ENCODE data around the gene SLC2A11.

SLC2A11 gene

DNA sequence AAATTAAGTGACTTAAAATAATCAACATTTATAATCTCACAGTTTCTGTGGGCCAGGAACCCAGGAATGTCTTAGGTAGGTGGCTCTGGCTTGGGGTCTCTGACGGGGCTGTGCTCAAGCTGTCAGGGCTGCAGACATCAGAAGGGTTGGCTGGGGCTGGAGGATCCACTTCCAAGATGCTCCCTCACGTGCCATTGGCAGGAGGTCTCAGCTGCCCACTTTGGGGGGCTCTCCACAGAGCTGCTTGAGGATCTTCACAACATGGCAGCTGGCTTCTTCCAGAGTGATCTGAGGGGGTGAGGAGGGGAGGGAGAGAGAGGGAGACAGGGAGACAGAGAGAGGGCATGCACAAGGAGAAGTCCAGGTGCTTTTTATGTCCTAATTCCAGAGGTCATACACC lies 18.1 kb downstream of the SLC2A11 start:
- in situ Hi-C loops (cut with MboI; ENCODE audit: low pct_unique_long_range_greater_than_20kb, low sequenced_read_pairs) = no loop called here

DNA sequence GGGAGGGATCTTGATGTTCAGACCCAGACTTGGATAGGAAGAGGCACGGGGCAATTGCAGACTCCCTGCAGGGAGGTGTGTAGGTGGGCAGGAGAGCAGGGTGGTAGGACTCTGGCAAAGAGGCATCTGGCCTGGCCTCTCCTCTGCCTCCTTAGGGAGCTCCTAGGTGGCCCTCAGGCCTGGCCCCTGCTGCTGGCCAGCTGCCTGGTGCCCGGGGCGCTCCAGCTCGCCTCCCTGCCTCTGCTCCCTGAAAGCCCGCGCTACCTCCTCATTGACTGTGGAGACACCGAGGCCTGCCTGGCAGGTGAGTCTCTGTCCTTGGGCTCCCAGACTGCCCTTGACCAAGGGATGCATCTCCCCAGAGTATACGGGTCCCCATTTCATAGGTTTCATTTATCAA lies 19.9 kb downstream of the SLC2A11 start:
- no peak for DNase-seq
- in situ Hi-C loops (cut with MboI; ENCODE audit: low pct_unique_long_range_greater_than_20kb, low sequenced_read_pairs) = no loop called here

More for the DNA sequence above, 18.1 kb downstream of the SLC2A11 start:
- DNase-seq = no peak

DNA sequence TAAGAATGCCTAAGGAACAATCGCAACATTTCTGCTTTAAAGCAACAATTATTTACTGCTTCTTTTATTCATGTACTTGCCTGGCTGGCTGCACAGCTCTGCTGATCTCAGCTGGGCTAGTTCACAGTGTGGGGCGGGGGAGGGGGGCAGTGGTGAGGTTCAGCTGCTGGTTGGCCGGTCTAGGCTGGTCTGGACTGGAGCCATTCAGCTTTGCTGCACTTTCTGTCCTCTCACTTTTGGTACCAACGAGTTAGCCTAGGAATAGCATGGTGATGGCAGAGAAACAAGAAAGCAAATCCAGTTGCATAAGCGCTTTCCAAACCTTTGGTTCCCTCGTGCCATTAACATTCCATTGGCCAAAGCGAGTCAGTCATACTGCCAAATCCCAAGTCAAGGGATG lies 20.5 kb downstream of the SLC2A11 start:
- in situ Hi-C loops (cut with MboI; ENCODE audit: low pct_unique_long_range_greater_than_20kb, low sequenced_read_pairs) = no loop called here
- no peak for DNase-seq

DNA sequence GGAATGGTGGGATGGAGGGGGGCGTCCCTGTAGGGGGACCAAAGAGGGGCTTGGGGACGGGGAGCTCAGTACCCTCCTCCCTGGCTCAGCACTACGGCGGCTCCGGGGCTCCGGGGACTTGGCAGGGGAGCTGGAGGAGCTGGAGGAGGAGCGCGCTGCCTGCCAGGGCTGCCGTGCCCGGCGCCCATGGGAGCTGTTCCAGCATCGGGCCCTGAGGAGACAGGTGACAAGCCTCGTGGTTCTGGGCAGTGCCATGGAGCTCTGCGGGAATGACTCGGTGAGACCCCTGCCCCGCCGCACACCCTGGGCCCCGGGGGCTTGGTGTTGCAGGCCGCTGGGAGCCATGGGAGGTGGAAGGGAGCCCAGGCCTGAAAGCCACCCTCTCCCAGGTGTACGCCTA lies 24.7 kb downstream of the SLC2A11 start:
- in situ Hi-C loops (cut with MboI; ENCODE audit: low pct_unique_long_range_greater_than_20kb, low sequenced_read_pairs) = no loop called here
- DNase-seq = no peak

DNA sequence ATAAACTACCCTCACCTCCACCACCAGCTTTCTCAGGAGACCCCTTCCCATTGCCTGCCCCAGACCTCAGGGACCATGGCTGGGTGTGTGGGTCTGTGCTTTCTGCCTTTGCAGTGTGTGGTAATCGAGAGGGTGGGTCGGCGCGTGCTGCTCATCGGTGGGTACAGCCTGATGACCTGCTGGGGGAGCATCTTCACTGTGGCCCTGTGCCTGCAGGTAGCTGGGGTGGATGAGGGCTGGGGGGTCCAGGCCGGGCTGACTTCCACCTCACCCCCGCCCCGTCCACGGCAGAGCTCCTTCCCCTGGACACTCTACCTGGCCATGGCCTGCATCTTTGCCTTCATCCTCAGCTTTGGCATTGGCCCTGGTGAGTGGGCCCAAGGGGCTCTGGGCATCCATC lies 26.0 kb downstream of the SLC2A11 start:
- in situ Hi-C loops (cut with MboI; ENCODE audit: low pct_unique_long_range_greater_than_20kb, low sequenced_read_pairs) = no loop called here
- DNase-seq = no peak

DNA sequence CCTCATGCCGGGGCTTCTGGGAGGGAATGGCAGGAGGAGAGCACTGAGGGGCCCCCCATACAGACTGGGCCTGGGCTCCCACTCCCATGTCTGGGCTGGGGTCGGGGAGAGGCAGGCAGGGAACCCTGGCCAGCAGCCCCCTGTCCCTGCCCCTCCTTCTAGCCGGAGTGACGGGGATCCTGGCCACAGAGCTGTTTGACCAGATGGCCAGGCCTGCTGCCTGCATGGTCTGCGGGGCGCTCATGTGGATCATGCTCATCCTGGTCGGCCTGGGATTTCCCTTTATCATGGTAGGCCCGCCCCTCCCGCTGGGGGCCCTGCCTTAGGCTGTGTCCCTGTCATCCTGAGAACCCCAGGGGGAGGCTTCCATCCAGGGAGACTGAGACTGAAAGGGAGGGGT lies 26.5 kb downstream of the SLC2A11 start:
- DNase-seq = no peak
- in situ Hi-C loops (cut with MboI; ENCODE audit: low pct_unique_long_range_greater_than_20kb, low sequenced_read_pairs) = no loop called here

DNA sequence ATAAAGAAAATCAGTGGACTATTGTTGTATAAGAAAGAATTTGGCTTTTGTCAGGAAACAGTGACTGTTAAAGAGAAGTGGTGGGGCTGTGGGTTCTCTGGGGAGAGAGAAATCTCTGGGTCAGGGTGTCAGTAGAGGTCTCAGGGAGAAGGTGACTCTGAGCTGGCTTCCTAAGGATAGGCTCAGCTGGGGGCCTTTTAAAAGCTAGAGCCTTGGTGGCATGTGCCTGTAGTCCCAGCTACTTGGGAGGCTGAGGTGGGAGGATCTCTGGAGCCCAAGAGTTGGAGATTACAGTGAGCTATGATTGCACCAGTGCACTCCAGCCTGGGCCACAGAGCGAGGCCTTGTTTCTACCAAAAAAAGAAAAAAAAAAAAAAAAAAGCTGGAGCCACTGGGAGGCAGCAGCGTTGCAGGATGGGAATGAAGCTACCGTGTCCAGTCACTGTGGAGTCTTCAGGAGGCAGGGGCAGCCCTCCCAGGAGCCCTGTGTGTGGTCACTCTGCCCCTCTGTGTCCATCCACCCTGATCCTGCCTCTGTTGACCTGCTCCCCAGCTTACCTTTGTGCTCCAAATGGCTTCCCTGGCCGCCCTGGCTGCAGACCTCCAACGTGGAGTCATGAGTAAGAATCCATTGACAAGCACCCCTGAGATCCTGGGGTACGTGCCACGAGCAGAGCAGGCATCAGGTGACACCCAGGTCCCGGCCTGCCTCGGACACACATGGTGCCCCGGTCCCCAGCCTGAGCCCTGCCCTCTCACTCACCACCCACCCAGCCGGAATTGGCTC lies 31.1 kb downstream of the SLC2A11 start:
- peak; percentile 23 for DNase-seq
- in situ Hi-C loops (cut with MboI; ENCODE audit: low pct_unique_long_range_greater_than_20kb, low sequenced_read_pairs) = no loop called here

DNA sequence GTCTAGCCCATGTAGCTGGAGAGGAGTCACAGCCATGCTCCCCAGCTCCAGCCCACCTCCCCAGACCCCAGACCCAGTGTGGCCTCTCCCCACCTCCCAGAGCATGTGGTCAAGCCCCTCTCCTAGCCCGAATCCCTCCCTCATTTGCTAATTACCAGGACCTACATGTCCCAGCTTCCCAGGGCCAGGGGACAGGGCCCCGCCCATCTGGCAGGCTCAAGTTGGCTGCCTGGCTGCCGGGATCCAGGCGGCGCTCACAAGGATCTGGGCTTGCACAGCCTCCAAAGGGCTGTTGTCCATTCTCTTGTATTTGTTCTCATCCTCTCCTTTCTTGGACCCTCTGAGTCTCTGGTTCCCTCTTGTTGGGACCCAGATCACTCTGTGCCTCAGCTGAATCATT lies 31.9 kb downstream of the SLC2A11 start:
- in situ Hi-C loops (cut with MboI; ENCODE audit: low pct_unique_long_range_greater_than_20kb, low sequenced_read_pairs) = no loop called here
- no peak for DNase-seq

DNA sequence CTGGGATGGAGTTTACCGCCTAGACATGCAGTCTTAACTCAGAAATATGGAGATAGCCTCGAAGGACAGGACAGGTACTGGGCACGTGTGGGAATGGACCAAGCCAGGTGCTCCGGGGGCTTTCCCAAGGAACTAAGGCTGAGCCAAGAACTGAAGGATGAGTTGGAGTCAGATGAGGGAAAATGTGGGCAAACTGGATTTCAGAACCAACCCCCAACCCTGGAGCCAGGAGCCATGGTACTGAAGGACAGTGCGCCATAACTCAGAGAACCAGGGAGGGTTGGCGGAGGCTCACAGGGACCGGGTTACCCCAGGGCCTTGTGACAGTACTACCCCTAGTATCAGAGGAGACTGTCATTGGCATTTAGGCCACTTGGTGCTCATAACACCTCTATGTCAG lies 34.1 kb downstream of the SLC2A11 start:
- no peak for DNase-seq
- in situ Hi-C loops (cut with MboI; ENCODE audit: low pct_unique_long_range_greater_than_20kb, low sequenced_read_pairs) = no loop called here

DNA sequence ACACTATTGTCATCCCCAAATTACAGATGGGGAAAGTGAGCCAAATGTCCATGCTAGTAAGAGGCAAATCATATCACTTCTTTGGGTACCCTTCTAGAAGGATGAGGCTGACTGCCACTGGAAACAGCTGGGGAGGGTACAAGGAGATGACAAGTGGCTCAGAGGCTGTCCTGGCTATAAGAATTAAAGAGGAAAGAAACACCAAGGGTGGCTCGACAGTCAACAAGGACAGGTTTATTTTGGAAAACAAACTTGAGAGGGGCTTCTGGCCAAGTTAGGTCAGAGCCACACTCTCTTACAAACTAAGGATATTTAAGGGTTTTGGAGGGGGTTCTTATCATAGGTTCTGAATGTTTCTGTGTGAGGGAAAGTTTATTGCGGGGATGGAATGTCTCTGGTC lies 34.5 kb downstream of the SLC2A11 start:
- no peak for DNase-seq
- in situ Hi-C loops (cut with MboI; ENCODE audit: low pct_unique_long_range_greater_than_20kb, low sequenced_read_pairs) = no loop called here

DNA sequence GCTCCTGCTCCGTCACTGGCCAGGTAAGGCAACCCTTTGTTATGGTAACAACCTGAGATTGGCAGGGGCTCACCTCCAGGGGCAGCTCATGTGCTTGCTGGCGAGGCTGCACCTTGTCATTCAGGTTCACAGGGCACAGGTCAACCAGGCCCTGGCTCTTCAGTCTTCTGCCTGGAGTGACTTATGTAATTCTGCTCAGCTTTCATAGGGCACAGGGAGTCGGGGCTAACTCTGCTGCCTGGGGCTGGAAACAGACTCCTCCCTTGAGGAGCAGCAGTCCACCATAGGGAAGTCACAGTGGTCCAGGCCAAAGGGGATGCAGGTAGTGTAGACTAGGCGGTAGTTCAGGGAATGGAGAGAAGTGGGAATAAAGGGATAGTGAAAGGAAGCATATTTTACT lies 35.0 kb downstream of the SLC2A11 start:
- no peak for DNase-seq
- in situ Hi-C loops (cut with MboI; ENCODE audit: low pct_unique_long_range_greater_than_20kb, low sequenced_read_pairs) = no loop called here

DNA sequence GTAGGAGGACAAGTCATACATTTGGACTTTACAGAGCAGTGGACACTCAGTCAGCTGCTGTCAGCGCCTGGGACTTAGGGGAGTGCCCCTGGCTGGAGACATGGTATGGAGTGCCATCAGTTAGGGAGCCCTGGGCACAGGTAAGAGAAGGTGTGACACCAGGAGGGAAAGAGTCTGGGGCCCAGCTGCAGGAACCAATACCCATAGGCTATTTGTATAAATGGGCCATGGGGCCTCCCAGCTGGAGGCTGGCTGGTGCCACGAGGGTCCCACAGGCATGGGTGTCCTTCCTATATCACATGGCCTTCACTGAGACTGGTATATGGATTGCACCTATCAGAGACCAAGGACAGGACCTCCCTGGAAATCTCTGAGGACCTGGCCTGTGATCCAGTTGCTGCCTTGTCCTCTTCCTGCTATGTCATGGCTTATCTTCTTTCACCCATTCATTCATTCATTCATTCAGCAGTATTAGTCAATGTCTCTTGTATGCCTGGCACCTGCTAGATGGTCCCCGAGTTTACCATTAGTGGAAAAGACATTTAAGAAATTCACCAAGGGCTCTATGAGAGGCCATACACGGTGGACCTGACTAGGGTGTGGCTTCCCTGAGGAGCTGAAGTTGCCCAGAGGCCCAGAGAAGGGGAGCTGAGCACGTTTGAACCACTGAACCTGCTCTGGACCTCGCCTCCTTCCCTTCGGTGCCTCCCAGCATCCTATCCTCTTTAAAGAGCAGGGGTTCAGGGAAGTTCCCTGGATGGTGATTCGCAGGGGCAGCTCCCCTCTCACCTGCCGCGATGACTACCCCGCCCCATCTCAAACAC lies 35.7 kb downstream of the SLC2A11 start:
- in situ Hi-C loops (cut with MboI; ENCODE audit: low pct_unique_long_range_greater_than_20kb, low sequenced_read_pairs) = no loop called here
- no peak for DNase-seq

DNA sequence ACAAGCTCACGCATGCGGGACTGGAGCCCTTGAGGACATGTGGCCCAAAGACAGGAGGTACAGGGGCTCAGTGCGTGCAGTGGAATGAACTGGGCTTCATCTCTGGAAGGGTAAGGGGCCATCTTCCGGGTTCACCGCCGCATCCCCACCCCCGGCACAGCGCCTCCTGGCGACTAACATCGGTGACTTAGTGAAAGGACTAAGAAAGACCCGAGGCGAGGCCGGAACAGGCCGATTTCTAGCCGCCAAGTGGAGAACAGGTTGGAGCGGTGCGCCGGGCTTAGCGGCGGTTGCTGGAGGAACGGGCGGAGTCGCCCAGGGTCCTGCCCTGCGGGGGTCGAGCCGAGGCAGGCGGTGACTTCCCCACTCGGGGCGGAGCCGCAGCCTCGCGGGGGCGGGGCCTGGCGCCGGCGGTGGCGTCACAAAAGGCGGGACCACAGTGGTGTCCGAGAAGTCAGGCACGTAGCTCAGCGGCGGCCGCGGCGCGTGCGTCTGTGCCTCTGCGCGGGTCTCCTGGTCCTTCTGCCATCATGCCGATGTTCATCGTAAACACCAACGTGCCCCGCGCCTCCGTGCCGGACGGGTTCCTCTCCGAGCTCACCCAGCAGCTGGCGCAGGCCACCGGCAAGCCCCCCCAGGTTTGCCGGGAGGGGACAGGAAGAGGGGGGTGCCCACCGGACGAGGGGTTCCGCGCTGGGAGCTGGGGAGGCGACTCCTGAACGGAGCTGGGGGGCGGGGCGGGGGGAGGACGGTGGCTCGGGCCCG lies 36.5 kb downstream of the SLC2A11 start, which contains the start of gene MIF:
TSS of gene MIF (plus strand) at position 439 of the 765 bp plus-strand sequence. CDS start at position 531, 92 bp downstream.
- DNase-seq = peak; percentile 99
- in situ Hi-C loops (cut with MboI; ENCODE audit: low pct_unique_long_range_greater_than_20kb, low sequenced_read_pairs) = no loop called here

DNA sequence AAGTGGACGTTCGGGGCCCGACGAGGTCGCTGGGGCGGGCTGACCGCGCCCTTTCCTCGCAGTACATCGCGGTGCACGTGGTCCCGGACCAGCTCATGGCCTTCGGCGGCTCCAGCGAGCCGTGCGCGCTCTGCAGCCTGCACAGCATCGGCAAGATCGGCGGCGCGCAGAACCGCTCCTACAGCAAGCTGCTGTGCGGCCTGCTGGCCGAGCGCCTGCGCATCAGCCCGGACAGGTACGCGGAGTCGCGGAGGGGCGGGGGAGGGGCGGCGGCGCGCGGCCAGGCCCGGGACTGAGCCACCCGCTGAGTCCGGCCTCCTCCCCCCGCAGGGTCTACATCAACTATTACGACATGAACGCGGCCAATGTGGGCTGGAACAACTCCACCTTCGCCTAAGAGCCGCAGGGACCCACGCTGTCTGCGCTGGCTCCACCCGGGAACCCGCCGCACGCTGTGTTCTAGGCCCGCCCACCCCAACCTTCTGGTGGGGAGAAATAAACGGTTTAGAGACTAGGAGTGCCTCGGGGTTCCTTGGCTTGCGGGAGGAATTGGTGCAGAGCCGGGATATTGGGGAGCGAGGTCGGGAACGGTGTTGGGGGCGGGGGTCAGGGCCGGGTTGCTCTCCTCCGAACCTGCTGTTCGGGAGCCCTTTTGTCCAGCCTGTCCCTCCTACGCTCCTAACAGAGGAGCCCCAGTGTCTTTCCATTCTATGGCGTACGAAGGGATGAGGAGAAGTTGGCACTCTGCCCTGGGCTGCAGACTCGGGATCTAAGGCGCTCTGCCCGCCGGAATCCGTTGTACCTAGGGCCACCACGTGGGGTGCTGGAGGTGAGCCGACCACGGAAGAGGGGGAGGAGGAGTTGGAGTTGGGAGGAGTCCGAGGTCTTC lies 37.3 kb downstream of the SLC2A11 start:
- in situ Hi-C loops (cut with MboI; ENCODE audit: low pct_unique_long_range_greater_than_20kb, low sequenced_read_pairs) = no loop called here
- DNase-seq = peak; percentile 73

DNA sequence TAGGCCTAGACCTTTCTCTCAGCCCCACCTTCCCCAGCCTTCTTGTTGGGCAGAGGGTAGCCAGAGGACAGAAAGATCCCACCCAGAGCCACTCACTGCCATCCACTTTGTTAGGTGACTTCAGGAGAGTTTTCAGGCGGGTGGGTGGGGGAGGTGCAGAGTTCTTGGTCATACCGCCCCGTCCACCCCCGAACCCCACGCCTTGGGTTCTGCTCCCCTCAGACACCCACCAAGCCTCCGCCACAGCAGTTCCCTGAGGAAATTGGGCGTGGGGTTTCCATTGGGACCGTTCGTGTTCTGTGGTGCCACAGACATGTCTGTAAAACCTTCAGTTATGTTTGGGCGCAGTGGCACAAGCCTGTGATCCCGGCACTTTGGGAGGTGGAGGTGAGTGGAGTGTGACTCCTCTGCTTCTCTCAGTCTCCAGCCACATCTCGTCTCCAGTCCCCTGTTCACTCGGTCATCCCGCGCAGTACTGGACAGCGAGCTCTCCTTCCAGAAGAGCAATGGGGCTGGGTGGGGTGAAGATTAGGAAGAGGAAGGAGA lies 38.0 kb downstream of the SLC2A11 start:
- in situ Hi-C loops (cut with MboI; ENCODE audit: low pct_unique_long_range_greater_than_20kb, low sequenced_read_pairs) = no loop called here

DNA sequence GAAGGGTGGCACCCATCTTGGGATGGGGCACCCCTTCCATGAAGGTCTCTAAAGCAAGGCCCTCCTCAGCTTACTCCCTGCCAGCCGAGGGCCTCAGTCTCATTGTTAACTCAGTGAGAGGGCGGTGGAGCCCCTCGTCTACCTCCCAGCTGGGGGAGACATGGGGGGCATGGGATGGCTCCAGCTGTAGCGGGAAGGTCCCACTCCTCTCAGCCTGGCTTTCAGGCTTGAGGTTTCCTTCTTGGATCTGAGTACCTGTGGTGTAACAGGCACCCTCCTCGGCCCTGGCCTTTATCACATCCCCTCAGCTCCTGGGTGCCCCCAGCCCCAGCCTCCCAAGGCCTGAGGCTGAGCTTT lies 38.5 kb downstream of the SLC2A11 start:
- DNase-seq = no peak
- in situ Hi-C loops (cut with MboI; ENCODE audit: low pct_unique_long_range_greater_than_20kb, low sequenced_read_pairs) = no loop called here

More for the DNA sequence above, 38.0 kb downstream of the SLC2A11 start:
- no peak for DNase-seq

DNA sequence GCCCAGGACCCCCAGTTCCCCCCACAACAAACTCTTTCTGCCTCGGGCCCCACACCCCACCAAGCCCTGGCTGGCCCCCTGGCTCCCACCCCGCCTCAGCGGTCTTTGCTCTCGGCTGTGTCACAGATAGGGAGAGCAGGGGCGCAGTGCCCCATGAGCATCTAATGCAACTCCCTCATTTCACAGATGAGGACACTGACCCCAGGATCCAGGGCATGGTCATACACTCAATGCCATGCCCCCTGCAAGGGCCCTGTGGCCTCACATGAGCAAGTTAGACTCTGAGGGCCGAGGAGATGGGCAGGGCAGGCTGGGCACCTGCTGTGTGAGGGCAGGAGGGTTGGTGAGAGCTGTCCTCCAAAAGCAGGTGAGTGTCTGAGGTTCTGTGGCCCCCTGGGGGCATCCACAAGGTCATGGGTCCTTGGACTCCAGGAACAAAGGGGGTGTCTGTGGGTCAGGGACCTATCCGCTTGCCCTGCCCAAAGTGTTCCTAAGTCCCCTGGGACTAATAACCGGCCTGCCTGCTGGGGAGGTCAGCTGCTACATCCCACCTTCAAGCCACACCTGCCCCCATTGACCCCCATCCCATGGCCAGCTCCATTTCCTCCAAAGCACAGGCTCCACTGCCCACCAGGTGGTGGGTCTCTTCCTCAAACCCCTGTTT lies 39.0 kb downstream of the SLC2A11 start:
- no peak for DNase-seq

DNA sequence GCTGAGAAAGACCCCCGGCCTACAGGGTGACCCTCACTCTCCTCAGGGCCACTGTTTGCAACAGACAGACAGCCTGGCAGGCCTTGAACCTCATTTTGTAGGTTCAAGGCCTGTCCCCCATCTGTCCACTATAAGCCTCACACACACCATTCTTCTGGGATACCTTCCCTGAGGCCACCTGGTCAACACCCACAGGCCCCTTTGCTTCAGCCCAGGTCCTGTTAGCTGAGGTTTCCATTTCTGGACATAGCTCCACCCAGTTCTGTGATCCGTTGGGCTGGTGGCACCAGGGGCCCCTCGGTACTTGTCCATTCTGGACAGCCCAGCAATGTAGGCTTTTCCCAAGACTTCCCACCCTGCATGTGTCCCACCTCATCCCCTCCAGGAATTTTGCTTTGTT lies 39.6 kb downstream of the SLC2A11 start:
- in situ Hi-C loops (cut with MboI; ENCODE audit: low pct_unique_long_range_greater_than_20kb, low sequenced_read_pairs) = no loop called here
- no peak for DNase-seq

More for the DNA sequence above, 39.0 kb downstream of the SLC2A11 start:
- in situ Hi-C loops (cut with MboI; ENCODE audit: low pct_unique_long_range_greater_than_20kb, low sequenced_read_pairs) = no loop called here
